SU-DHL-6 (cell line): ENCODE measurements around the gene ZC3H12C.

Experiments
- H2AFZ ChIP-seq: fragments of 200-600 bp; sonication (generic); 2 replicates; pipeline ENCODE4 v1.6.1; 2014; ENCODE audit warnings: low read depth, mild to moderate bottlenecking, moderate library complexity, mixed read lengths, antibody characterized with exemption, low read length; ENCODE audit not compliant: severe bottlenecking
- H3F3A ChIP-seq: fragments of 200-600 bp; shearing (Covaris generic); 2 replicates; pipeline ENCODE4 v1.6.0; 2016; ENCODE audit warnings: antibody characterized with exemption, mild to moderate bottlenecking; ENCODE audit not compliant: insufficient read depth
- H3K27ac ChIP-seq: fragments of 200-600 bp; sonication (generic); 2 replicates; pipeline ENCODE4 v1.5.1; 2016; ENCODE audit warnings: low read depth, mild to moderate bottlenecking, low read length, moderate library complexity, mixed read lengths
- H3K27me3 ChIP-seq: fragments of 200-600 bp; sonication (generic), shearing (Covaris generic); 2 replicates; pipeline ENCODE4 v1.6.0; 2014; ENCODE audit warnings: mild to moderate bottlenecking, low read length
- H3K36me3 ChIP-seq: fragments of 200-600 bp; sonication (generic); 2 replicates; pipeline ENCODE4 v1.6.1; 2014; ENCODE audit warnings: mild to moderate bottlenecking, low read length, mixed read lengths
- H3K4me2 ChIP-seq: fragments of 300-600, 200-600 bp; shearing (Covaris generic), sonication (generic); 2 replicates; pipeline ENCODE4 v1.6.0; 2014; ENCODE audit warnings: low read length, low read depth, mild to moderate bottlenecking; ENCODE audit not compliant: poor library complexity, severe bottlenecking
- H3K4me3 ChIP-seq: fragments of 200-600 bp; sonication (generic); 2 replicates; pipeline ENCODE4 v1.5.1; 2014; ENCODE audit warnings: antibody characterized with exemption, low read length, mild to moderate bottlenecking, mixed read lengths; ENCODE audit not compliant: insufficient read depth, poor library complexity, severe bottlenecking
- H3K79me2 ChIP-seq: fragments of 200-600 bp; sonication (generic); 2 replicates; pipeline ENCODE4 v1.6.1; 2014; ENCODE audit warnings: mild to moderate bottlenecking, low read length, moderate library complexity; ENCODE audit not compliant: insufficient read depth
- H3K9ac ChIP-seq: fragments of 200-600 bp; sonication (generic); 2 replicates; pipeline ENCODE4 v1.7.0; 2014; ENCODE audit warnings: mild to moderate bottlenecking, low read length
- H3K9me2 ChIP-seq: fragments of 200-600 bp; sonication (generic); replicated peaks from 2 replicates; pipeline ENCODE4 v1.6.1; 2014; ENCODE audit warnings: low read length; ENCODE audit not compliant: insufficient read depth
- H3K9me3 ChIP-seq: fragments of 200-600 bp; sonication (generic); 2 replicates; pipeline ENCODE4 v1.6.1; 2014; ENCODE audit warnings: low read length, mixed read lengths; ENCODE audit not compliant: insufficient read depth
- H4K20me1 ChIP-seq: fragments of 200-600 bp; sonication (generic); 2 replicates; pipeline ENCODE4 v1.6.1; 2014; ENCODE audit warnings: low read depth, mild to moderate bottlenecking, antibody characterized with exemption, low read length, moderate library complexity, mixed read lengths
- CTCF ChIP-seq: fragments of 200-600 bp; sonication (generic); IDR thresholded peaks from one replicate; pipeline ENCODE4 v1.5.1; 2017; ENCODE audit warnings: antibody characterized with exemption, mild to moderate bottlenecking, low read length, moderate library complexity; ENCODE audit not compliant: insufficient read depth, poor library complexity, severe bottlenecking
- EZH2phosphoT487 ChIP-seq: fragments of 200-600 bp; sonication (generic), shearing (Covaris generic); conservative IDR thresholded peaks from 2 replicates; pipeline ENCODE4 v1.6.1; 2018; ENCODE audit warnings: mild to moderate bottlenecking, antibody characterized with exemption, low read length, moderate library complexity, mixed read lengths

Gene ZC3H12C

GRCh38 chr11:110089617-110090282, 3.4 kb upstream of the ZC3H12C start:
- no peak for TF ChIP-seq EZH2phosphoT487
- no peak for TF ChIP-seq CTCF
- Histone ChIP-seq H3K4me2 (no peak overlapping the region), H3K4me3 (no peak overlapping the region), H2AFZ (no peak overlapping the region), H3K9me3 (no peaks in the 10 kb centered on the region), H3K9ac (no peak overlapping the region), H3K27ac (no peak overlapping the region), H3K9me2 (no peaks in the 10 kb centered on the region), H4K20me1 (no peaks in the 10 kb centered on the region), H3K79me2 (no peaks in the 10 kb centered on the region), H3K36me3 (no peaks in the 10 kb centered on the region), H3F3A (no peaks in the 10 kb centered on the region), H3K27me3 (no peaks in the 10 kb centered on the region)

- Histone ChIP-seq H3K9ac (no peak overlapping the region), H3K36me3 (no peaks in the 10 kb centered on the region), H3K4me3 (no peak overlapping the region), H3K4me2 (no peak overlapping the region), H4K20me1 (no peaks in the 10 kb centered on the region), H3K9me2 (no peaks in the 10 kb centered on the region), H3K27ac (no peak overlapping the region), H3K79me2 (no peaks in the 10 kb centered on the region), H3F3A (no peaks in the 10 kb centered on the region), H3K9me3 (no peaks in the 10 kb centered on the region), H3K27me3 (no peaks in the 10 kb centered on the region), H2AFZ (no peak overlapping the region)
- TF ChIP-seq CTCF (no peak), EZH2phosphoT487 (no peak)
Observed at GRCh38 chr11:110090466-110091026, 2.6 kb upstream of the ZC3H12C start.

- no peaks in the 10 kb centered on the region for H3F3A ChIP-seq
- no peak overlapping the region for H2AFZ ChIP-seq
- no peaks in the 10 kb centered on the region for H3K36me3 ChIP-seq
- no peak overlapping the region for H3K4me3 ChIP-seq
- H3K9me2 ChIP-seq = no peaks in the 10 kb centered on the region
- H3K27ac ChIP-seq = no peak overlapping the region
- H3K9ac ChIP-seq = no peak overlapping the region
- no peaks in the 10 kb centered on the region for H3K9me3 ChIP-seq
- no peaks in the 10 kb centered on the region for H3K27me3 ChIP-seq
- TF ChIP-seq EZH2phosphoT487 (no peak), CTCF (no peak)
- no peak overlapping the region for H3K4me2 ChIP-seq
- H3K79me2 ChIP-seq = no peaks in the 10 kb centered on the region
- no peaks in the 10 kb centered on the region for H4K20me1 ChIP-seq
Observed at GRCh38 chr11:110092111-110092514, 1.1 kb upstream of the ZC3H12C start.
